GM20000 (cell line): Measurements from ENCODE around the gene OSM.

Experiments
- DNase-seq: peaks from one replicate; pipeline ENCODE4 v3.0.0; 2012; ENCODE audit warnings: low spot score
- TF ChIP-seq, protein P1 (sequence below): IDR thresholded peaks from 2 replicates; pipeline ENCODE4 v1.5.1; 2012; ENCODE audit warnings: mild to moderate bottlenecking, control low read depth; ENCODE audit errors: extremely low read depth, missing control alignments

The OSM gene

GRCh38 chr22:30245181-30245984, 21.3 kb downstream of the OSM start:
- no peak for DNase-seq
- TF ChIP-seq, protein P1, sequence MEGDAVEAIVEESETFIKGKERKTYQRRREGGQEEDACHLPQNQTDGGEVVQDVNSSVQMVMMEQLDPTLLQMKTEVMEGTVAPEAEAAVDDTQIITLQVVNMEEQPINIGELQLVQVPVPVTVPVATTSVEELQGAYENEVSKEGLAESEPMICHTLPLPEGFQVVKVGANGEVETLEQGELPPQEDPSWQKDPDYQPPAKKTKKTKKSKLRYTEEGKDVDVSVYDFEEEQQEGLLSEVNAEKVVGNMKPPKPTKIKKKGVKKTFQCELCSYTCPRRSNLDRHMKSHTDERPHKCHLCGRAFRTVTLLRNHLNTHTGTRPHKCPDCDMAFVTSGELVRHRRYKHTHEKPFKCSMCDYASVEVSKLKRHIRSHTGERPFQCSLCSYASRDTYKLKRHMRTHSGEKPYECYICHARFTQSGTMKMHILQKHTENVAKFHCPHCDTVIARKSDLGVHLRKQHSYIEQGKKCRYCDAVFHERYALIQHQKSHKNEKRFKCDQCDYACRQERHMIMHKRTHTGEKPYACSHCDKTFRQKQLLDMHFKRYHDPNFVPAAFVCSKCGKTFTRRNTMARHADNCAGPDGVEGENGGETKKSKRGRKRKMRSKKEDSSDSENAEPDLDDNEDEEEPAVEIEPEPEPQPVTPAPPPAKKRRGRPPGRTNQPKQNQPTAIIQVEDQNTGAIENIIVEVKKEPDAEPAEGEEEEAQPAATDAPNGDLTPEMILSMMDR, result no peak

GRCh38 chr22:30244641-30245040, 22.0 kb downstream of the OSM start:
- TF ChIP-seq, protein P1, result no peak
- DNase-seq, result no peak

DNA sequence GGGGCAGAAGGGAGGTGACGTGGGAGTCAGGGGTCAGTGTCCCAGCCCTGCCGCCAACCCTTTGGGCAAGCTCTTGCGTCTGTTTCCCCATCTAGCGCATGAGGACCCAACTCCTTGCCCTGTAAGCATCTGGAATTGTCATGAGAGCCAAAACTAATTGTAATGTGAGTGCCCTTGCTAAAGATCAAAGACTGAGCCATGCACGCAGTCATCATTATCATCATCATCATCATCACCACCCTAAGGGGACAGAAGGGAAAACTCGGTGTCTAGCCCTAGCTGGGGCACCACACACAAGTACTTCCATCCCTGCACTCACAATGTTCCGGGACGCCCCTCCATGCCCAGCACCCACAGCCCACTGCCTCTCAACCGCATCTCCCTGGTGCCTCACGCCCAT, 22.6 kb downstream of the OSM start:
- TF ChIP-seq, protein P1, result no peak

DNA sequence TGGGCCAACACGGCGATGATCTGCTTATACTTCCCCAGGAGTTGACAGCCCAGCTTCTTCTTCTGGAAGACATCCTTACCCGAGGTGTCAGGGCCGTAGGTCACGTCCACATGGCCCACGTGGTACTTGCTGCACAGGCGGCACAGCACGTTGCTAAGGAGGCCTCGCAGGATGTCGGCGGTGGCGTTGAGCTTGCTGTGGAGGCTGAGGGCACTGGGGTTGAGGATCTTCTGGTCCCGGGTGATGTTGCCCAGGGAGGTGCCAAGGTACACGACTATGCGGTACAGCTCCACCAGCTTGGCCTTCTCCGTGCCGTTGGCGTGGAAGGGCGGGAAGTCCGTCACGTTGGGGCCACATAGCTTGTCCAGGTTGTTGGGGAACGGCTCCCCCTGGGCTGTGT, 23.0 kb downstream of the OSM start:
- TF ChIP-seq, protein P1, result no peak
- DNase-seq, result no peak

More for the DNA sequence above, 22.6 kb downstream of the OSM start:
- DNase-seq, result no peak

DNA sequence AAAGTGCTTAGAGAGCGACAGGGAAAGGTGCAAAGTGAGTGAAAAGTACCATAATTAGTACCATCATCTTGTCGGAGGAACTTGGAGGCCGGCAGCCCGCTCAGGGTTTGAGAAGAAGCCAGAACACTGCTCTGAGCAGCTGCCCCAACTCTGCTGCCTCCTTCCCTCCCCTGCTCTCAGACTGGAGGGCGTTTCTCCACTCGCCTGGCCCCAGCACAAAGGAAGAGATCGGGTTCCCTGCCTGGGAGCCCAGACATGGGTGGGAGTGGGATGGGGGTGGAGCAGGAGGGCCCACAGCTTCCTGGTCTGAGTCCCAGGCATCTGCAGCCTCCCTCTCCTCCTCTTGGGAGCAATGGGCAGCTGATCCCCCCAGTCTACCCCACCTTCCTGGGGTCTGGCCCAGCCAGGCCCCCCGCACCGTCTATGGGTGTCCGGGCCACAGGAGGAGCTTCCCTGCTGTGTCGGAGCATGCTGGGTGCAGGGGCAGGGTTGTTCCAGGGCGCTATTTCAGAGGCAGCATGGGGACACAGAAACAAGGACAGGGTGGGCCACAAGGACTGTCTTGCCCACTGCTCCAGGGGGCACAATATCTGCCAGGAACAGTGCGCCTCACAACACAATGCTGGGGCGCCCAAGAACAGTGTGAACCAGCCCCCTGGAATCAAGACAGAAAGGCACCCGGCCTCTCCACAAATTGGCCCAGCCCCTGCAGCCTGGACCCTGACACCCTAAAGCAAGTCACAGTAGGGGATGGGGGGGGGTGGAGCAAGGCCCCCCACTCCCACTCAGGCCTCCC, 24.9 kb downstream of the OSM start:
- TF ChIP-seq, protein P1, result no peak
- no peak for DNase-seq

GRCh38 chr22:30240541-30241417, 25.9 kb downstream of the OSM start:
- no peak for DNase-seq
- TF ChIP-seq, protein P1, result no peak
